T-helper 1 cell (primary cell): ENCODE results near the gene MAPK8.

Source experiments
- DNase-seq, 5 donors: peaks; one replicate each; pipeline ENCODE4 v3.0.0-alpha.2; 2012 to 2020

The MAPK8 gene

GRCh38 chr10:48464871-48465736 lies 158.6 kb downstream of the MAPK8 start:
- no peak for DNase-seq

DNA sequence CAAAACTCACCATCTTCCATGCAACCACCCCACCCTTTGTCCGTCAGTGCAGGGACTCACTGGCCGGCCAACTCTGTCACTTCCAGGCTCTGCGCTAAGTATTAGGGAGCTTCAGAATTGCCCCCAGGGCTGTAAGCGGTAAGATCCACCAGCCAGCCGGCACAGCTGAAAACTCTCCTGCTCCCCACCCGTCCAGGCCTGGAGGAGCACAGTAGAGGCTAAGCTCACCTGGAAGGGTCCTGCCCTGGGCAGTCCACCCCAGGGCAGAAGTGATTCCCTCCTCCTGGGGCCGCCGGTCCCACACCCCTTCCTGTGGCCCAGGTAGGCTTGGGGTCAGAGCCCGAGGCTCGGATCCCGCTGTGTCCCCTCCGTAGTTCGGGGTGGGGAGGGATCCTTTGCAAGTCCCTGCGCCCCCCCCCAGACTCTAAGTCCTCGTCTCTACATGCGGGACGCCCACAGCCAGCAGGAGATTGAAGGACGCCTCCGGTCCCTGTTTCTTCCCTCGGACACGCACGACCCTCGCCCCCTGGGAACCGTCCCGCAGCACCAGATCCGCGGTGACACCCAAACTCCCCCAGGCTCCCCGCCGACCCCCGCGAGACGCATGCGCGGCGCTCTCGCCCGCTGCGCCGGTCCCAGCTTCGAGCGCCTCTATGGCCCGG lies 159.5 kb downstream of the MAPK8 start:
- DNase-seq: no peak

DNA sequence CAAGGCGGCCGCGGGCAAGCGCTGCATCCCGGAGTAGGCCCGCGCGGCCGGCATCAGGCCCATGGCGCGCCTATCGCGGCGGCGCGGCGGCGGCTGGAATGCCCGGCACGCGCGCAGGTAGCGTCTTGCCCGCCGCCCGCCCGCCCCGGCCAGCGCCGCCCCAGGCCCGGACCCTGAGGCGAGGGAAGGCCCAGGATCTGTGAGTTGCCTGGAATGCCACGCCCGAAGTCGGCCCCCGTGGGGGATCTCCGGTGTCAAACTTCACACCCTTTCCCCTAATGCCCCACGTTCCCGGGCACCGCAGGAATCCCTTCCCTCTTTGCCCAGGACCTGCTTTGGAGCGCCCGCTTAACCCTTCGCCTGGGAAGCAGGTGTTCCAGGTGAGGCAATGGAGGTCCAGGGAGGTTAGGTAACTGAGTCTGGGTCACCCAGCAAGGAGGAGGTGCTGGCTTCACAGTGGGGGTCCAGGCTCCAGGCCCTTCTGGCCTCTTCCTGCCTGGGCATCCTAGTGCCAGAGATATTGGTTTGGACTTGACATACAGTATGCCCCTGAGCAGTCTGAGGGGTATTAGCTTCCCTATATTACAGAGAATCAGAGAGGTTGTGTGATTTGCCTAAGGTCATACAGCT lies 160.2 kb downstream of the MAPK8 start:
- DNase-seq: no peak

DNA sequence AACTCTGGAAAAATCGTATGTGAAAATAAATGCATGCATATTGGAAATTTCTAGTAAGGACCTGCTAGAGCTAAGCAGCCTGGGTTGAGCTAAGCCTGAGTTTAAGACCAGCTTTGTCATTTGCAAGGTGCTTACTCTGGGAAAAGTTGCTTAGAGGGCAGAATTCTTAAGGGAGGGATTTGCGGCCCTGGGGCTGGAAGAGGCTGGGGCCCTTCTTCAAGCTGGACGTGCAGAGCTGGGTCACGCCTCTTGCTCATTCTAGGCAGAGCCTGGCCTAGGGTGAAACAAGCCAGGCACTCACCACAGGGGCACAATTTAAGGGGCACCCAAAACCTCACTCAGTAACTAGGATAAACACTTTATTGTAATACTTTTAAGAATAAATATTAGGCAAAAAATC lies 161.2 kb downstream of the MAPK8 start:
- DNase-seq: no peak

- no peak for DNase-seq
Observed at GRCh38 chr10:48468130-48468790, 161.8 kb downstream of the MAPK8 start.

DNA sequence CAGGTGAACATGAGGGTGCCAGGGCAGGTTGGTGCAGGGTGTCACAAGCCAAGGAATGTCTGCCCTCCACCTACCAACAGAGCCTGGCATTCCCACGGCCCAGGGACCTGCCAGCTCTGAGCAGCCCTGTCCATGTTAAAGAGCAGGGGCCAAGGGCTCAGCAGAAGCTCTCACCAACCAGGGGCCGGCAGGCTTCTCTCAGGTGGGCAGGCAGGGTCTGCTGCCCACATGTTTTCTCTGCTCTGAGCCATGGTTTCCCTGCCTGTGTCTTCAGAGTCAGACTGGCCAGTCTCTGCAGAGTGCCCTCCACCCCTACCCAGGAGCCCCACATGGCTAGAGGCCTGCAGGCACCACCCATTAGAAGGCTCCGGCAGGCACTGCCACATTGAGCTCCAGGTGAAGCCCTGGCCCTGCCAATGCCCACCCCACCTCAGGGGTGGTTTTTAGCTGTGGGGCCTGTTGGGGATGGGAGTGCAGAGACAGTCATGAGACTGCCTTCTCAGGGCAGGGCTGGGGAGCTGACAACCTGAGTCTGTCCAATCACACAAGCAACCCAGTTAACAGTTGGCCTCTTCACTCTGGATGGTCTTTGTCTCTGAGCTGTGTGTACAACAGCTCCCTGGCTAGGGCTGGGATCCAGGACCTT lies 162.5 kb downstream of the MAPK8 start:
- no peak for DNase-seq

DNA sequence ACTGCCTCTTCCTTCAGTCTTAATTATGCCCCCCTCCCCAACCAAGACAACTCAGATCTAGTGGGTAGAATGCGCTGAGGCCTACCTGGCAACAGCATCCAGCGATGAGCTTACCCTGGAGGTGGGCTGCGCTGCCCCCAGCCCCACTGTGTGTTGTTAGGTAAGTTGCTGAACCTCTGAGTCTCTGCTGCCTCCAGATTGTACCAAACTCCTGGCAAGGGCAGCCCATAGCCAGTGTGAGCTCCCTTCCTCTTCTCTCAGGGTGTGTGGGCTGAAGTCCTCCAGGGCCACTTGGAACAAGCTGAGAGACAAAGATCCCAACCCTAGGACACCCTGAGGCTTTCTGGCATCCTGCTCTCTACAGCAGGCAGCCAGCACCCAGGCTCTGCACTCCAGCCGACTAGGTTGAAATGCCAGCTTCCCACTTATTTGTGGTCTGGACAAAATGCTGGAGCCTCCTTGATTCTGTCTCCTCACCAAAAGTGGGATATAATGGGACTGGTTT lies 163.1 kb downstream of the MAPK8 start:
- DNase-seq: no peak

- DNase-seq: no peak
Observed at GRCh38 chr10:48470115-48470892, 163.8 kb downstream of the MAPK8 start.

- DNase-seq: no peak
Observed at GRCh38 chr10:48470893-48471805, 164.7 kb downstream of the MAPK8 start.

DNA sequence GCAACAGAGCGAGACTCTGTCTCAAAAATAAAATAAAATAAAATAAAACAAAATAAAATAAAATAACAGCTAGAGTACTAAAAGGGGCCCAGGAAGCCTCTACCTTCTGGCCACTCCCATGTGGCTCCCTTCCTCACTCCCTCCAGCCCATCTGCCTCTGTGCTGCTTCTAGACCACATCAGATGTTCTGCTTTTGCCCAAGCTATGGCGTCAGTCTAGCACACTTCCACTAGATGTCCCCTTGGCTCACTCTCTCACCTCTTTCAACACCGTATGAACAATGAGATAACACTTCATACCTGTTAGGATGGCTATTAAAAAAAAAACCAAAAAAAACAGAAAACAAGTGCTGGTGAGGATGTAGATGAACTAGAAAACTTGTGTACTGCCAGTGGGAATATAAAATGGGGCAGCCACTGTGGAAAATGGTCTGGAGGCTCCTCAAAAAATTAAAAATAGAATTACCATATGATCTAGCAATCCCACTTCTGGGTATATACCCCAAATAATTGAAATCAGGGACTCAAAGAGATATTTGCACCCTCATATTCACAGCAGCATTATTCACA lies 166.1 kb downstream of the MAPK8 start:
- no peak for DNase-seq

GRCh38 chr10:48473704-48474103 lies 167.2 kb downstream of the MAPK8 start:
- DNase-seq: no peak

DNA sequence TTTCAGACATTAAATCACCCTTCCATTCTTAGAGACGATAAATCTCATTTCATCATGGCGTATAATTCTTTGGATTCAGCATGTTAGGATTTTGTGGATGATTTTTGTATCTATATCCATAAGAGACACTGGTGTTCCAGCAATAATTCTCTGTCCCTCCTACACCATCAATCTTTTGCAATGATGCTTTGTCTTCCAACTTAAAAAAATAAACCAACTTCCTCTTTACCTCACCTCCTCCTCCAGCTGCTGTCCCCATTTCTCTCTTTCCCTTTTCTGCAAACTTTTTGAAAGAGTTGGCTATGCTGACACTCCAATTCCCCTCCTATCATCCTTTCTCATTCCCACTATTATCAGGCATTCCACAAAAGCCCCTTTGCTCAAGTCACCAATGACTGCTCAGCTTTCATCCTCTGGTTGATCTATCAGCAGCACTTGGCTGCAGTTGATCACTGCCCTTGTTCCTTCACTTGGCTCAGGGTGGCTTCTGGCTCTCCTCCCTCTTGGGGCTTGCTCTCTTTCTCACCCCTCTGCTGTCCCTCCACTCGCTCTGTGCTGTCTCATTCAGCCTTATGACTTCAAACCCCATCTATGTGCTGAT lies 168.4 kb downstream of the MAPK8 start:
- no peak for DNase-seq

- no peak for DNase-seq
Observed at GRCh38 chr10:48475943-48476278, 169.4 kb downstream of the MAPK8 start.

GRCh38 chr10:48476279-48476982 lies 170.0 kb downstream of the MAPK8 start:
- no peak for DNase-seq

DNA sequence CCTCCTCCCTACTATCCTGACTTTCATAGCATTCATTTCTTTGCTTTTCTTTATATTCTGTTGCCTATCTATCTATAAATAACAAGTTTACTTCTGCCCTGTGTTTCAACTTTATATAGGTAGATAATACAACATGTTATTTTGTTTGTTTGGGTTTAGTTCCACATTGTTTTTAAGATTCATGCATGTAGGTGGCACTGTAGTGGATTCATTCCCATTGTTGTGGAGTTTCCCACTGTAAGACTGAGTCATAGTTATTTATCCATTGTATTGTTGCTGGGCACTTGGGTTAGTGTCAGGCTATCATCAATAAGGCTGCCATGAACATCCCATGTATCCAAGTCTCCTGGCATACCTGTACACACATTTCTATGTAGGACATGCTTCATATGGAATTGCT lies 170.7 kb downstream of the MAPK8 start:
- DNase-seq: no peak

DNA sequence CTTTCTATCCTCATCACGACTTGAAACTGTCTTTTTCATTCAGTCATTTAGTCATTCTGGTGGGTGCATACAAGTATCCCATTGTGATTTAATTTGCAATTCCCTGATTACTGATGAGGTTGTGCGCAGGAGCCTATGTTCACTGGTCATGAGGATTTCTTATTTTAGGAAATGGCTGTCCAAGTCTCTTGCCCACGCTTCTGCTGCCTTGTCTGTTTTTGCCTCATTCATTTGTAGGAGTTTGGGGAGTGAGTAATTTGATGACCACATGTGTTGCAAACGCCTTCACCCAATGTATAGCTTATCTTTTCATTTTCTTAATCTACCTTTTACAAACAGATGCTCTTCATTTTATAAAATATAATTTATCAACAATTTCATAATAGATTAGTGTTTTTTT lies 171.1 kb downstream of the MAPK8 start:
- no peak for DNase-seq

DNA sequence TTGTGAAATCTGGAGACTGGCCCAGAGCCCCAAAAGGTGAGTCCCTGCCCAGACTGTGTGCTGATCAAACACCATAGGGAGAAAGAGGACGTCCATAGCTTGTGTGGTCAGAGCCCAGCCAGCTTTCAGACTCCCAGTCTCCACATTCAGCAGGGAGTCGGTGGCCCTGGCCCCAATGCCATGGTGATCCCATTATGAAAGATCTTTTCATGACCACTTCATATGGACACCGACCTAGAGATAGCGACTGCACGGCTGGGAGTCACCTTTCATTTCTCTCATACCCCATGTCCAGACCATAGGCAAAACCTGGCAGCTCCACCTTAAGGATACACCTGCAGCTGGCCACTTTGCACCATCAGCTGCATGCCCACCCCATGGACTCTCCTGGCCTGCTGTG lies 172.0 kb downstream of the MAPK8 start:
- no peak for DNase-seq

DNA sequence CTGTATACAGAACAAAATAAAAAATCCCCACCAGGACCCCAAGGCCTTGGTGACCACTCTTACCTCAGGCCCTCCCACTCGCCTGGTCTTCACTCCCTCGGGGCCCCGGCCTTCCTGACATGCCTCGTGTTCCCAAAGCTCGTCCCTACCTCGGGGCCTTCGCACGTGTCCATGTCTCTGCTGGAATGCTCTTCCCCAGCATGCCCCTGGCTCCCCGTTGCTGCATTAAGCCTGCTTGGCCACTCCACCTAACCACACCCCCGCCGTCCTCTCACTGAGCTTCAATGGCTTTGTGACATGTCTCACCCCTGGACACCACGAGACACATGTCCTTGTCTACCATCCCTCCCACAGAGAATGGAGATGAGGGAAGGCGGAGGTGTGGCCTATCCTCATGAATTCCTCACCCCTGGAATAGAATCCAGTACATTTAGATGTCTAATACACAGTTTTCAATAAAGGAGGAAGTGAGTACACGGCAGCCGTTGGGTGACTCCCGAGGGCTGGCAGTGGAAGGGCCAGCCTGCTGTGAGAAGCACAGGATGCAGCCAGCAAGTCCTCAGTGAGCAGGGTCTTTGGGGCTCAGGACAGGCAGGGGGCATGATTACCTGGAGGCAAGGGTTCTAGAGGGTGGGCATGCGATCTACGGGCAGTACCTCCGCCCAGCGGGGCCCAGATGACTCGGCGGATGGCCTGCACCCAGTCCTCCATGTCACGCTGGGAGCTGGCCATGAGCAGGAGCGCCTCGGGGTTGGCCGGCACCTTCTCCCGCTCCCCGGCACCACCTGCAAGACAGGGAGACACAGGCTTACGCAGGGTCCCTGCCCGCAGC lies 172.7 kb downstream of the MAPK8 start:
- DNase-seq: no peak
